Ovary (tissue), 9 donors: Measurements from ENCODE around the gene ITSN1. TPM values are rescaled to one million over a fixed set of nuclear protein-coding genes. Genes with fewer than 3 reads are reported as not detected.

Source experiments
- DNase-seq, 5 donors: peaks; one replicate each; pipeline ENCODE4 v3.0.0-alpha.2; 2019 to 2020
- H3K27ac ChIP-seq, 2 donors: fragments of 200-600 bp; one replicate each; pipeline versions ENCODE4 v1.5.1 to v1.8.0; 2019 to 2022
- H3K27me3 ChIP-seq: fragments of 200-600 bp; one replicate; pipeline ENCODE4 v1.8.0; 2022
- H3K36me3 ChIP-seq: fragments of 200-600 bp; sonication (generic); one replicate; pipeline ENCODE4 v1.5.1; 2019
- H3K4me1 ChIP-seq: one replicate; pipeline ENCODE4 v1.8.1; 2013; ENCODE audit warnings: mild to moderate bottlenecking, moderate library complexity; ENCODE audit not compliant: insufficient read depth
- H3K4me3 ChIP-seq: fragments of 200-600 bp; sonication (generic); one replicate; pipeline ENCODE4 v1.5.1; 2017
- H3K9me3 ChIP-seq, 2 donors: fragments of 200-600 bp in 1 of 2; sonication (generic) in 1 of 2; one replicate each; pipeline versions ENCODE4 v1.5.1 to v1.8.1; 2013 to 2019; ENCODE audit warnings: mild to moderate bottlenecking in 1 of 2, moderate library complexity in 1 of 2
- EP300 ChIP-seq: sonication (generic); formaldehyde crosslinking; IDR thresholded peaks from one replicate; pipeline ENCODE4 v1.6.1; 2017; ENCODE audit warnings: antibody characterized with exemption
- POLR2A ChIP-seq: fragments of 450-650 bp; IDR thresholded peaks from one replicate; pipeline ENCODE4 v1.6.1; 2017; ENCODE audit warnings: antibody characterized with exemption, mild to moderate bottlenecking, moderate library complexity
- WGBS, 3 donors: extraction: QIAGEN DNeasy Blood & Tissue Kit in 1 of 3; methylation state at CpG; one replicate each; pipeline versions ENCODE4 v1.1.5 to v1.1.7; 2013 to 2017; 5-methylcytosine and 5-hydroxymethylcytosine counted together
- intact Hi-C, 4 donors: fragments of 100-400 bp; cut with DNase I; formaldehyde crosslinking; loops; one replicate each; pipeline versions ENCODE4 v1.11.0 to v1.15.1; 2022 to 2023
- polyA plus RNA-seq, 2 donors: library from polyadenylated mRNA; stranded (reverse); fragments of 200-250 nt in 1 of 2; fragments of 350-450 nt in 1 of 2; fragmentation: Illumina TruSeq in 1 of 2; extraction: RNeasy Lipid Tissue Mini Kit (QIAGEN cat#74804) in 1 of 2; gene quantifications; one replicate each; pipeline ENCODE4 v1.2.3, GENCODE V29; 2013 to 2014
- total RNA-seq, 7 donors: library from RNA; depleted of rRNA in 2 of 7; stranded (reverse); fragments of >200 nt in 2 of 7; fragmentation: NEBNext Ultra II Directional in 3 of 7; extraction: Animal tissue kit (Norgen Biotek cat#: 25700) in 3 of 7; gene quantifications; one replicate each; pipeline versions ENCODE4 v1.1.0 to v1.2.4, GENCODE V29; 2016 to 2023
- TF ChIP-seq, protein P1 (sequence below), 3 donors: fragments of 450-650 bp in 2 of 3; fragments of 200-600 bp in 1 of 3; IDR thresholded peaks; one replicate each; pipeline versions ENCODE4 v1.5.1 to v1.8.0; 2016 to 2022; ENCODE audit warnings: antibody characterized with exemption in 3 of 3, mild to moderate bottlenecking in 1 of 3
- donor health status: DM: no; HTN: no; CAD: no; lungs with moderate emphysema.
- donor health status: DM: no; HTN: no; CAD: no.
- donor health status: Bipolar disorder and iron deficiency.
- donor health status: DM: yes; HTN: yes; CAD: no.
- donor health status: DM: no; HTN: no; CAD: no.
- donor health status: DM: yes; HTN: yes; CAD: no.

Gene ITSN1
- total and polyA plus RNA-seq, 9 donors = 22.6 to 61.3 (median 36.4) TPM

DNA sequence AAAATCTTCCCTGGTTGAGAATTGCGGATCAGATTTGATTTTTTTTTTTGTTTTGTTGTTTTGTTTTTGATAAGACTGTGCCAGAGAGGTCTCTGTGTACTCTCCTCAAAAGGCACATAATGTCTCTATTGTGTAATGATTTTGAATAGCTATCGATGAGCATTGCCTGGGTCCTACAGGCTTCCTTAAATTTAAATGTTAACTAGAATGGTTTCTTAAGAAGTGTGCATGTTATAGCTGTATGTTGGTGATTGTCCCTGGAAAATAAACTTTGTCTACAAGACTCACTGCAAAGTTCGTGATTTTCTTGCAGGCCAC lies 121.2 kb downstream of the ITSN1 start:
- Histone ChIP-seq H3K27me3 (no peaks in the 10 kb centered on the region), H3K27ac (no peak overlapping the region), H3K9me3 (no peaks in the 10 kb centered on the region), H3K4me1 (peaks cover 3% of the 10 kb centered on the region), H3K36me3 (no peaks in the 10 kb centered on the region), H3K4me3 (no peak overlapping the region)
- intact Hi-C loops = no loop called here
- 71 to 92% (median 88%) methylated on average over 3 of the region's 3 CpGs for WGBS, 3 donors
- no peak for TF ChIP-seq POLR2A
- TF ChIP-seq, protein P1, sequence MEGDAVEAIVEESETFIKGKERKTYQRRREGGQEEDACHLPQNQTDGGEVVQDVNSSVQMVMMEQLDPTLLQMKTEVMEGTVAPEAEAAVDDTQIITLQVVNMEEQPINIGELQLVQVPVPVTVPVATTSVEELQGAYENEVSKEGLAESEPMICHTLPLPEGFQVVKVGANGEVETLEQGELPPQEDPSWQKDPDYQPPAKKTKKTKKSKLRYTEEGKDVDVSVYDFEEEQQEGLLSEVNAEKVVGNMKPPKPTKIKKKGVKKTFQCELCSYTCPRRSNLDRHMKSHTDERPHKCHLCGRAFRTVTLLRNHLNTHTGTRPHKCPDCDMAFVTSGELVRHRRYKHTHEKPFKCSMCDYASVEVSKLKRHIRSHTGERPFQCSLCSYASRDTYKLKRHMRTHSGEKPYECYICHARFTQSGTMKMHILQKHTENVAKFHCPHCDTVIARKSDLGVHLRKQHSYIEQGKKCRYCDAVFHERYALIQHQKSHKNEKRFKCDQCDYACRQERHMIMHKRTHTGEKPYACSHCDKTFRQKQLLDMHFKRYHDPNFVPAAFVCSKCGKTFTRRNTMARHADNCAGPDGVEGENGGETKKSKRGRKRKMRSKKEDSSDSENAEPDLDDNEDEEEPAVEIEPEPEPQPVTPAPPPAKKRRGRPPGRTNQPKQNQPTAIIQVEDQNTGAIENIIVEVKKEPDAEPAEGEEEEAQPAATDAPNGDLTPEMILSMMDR (IDR thresholded peaks at IDR 0.05) = no peak
- TF ChIP-seq EP300 = no peak
- DNase-seq = no peak

DNA sequence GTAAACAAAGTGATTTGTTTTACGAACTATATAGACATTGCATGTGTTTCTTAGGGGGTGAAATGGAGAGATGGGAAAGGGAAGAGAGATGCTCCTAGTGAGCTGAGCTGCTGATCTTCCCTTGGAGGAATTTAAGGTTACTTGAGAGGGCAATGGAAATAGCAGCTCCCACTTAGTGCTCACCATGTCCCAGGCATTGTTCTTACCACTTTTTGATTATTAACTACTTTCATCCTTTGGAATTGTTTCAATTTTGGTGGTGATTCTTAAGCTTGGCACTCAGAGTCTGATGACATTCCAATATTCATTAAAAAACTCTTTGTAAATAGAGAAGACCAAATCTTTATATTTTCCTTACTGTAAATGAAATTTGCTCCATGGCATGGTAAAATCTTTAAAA lies 124.9 kb downstream of the ITSN1 start:
- no peaks in the 10 kb centered on the region for H3K27me3 ChIP-seq
- intact Hi-C loops = no loop called here
- no peak overlapping the region for H3K4me3 ChIP-seq
- H3K4me1 ChIP-seq = no peaks in the 10 kb centered on the region
- 79 to 82% (median 81%) methylated on average over 1 of the region's 1 CpG for WGBS, 3 donors
- TF ChIP-seq POLR2A (no peak), EP300 (no peak)
- TF ChIP-seq, protein P1 (IDR thresholded peaks at IDR 0.05) = no peak
- no peaks in the 10 kb centered on the region for H3K36me3 ChIP-seq
- H3K9me3 ChIP-seq = no peaks in the 10 kb centered on the region
- H3K27ac ChIP-seq = no peak overlapping the region
- DNase-seq = no peak

DNA sequence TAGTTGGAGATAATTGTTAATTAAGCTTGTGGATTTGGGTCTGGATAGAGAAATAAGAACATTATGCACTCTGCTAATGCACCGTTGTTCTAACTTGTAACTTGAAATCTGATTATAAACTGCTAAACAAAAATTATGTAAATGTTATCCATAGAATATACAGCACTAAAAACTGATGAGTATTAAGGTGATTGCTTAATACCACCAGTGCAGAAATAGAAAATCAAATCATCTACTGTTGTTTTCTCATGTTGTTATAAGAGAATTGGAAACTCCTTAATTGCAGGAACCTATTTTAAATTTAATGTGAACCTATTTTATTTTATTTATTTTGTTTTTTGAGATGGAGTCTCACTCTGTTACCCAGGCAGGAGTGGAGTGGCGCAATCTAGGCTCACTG lies 125.7 kb downstream of the ITSN1 start:
- intact Hi-C loops = no loop called here
- no peaks in the 10 kb centered on the region for H3K36me3 ChIP-seq
- no peak for TF ChIP-seq EP300
- TF ChIP-seq, protein P1 (IDR thresholded peaks at IDR 0.05) = no peak
- no peak for TF ChIP-seq POLR2A

DNA sequence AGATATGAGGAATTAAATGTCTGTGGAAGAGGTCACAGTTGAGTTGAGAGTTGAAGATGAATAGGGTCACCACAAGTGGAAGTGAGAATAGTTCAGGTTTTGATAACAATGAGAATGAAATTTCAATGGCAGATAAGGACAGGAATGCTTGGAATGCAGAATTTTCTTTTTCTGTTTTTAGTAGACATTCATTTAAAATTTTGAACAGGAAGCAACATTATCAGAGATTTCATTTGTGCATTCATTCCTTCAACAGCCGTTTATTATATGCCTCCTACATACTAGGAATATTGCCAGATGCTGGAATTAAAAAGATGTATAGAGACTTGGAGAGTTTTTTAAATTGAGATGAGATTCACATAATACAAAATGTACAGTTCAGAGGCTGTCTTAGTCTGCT lies 126.8 kb downstream of the ITSN1 start:
- intact Hi-C loops = no loop called here
- H3K4me1 ChIP-seq = no peaks in the 10 kb centered on the region
- H3K27ac ChIP-seq = no peak overlapping the region
- TF ChIP-seq, protein P1 (IDR thresholded peaks at IDR 0.05) = no peak
- no peak for TF ChIP-seq POLR2A
- no peak for TF ChIP-seq EP300
- H3K36me3 ChIP-seq = no peaks in the 10 kb centered on the region
- no peaks in the 10 kb centered on the region for H3K27me3 ChIP-seq
- 22 to 37% (median 27%) methylated on average over 1 of the region's 1 CpG for WGBS, 3 donors
- H3K9me3 ChIP-seq = no peaks in the 10 kb centered on the region
- H3K4me3 ChIP-seq = no peak overlapping the region
- DNase-seq = no peak

More for the DNA sequence above, 125.7 kb downstream of the ITSN1 start:
- Histone ChIP-seq H3K4me1 (no peaks in the 10 kb centered on the region), H3K9me3 (no peaks in the 10 kb centered on the region), H3K27me3 (no peaks in the 10 kb centered on the region), H3K4me3 (no peak overlapping the region), H3K27ac (no peak overlapping the region)
- DNase-seq = no peak
- WGBS, 3 donors = 77 to 79% (median 78%) methylated on average over 2 of the region's 2 CpGs

DNA sequence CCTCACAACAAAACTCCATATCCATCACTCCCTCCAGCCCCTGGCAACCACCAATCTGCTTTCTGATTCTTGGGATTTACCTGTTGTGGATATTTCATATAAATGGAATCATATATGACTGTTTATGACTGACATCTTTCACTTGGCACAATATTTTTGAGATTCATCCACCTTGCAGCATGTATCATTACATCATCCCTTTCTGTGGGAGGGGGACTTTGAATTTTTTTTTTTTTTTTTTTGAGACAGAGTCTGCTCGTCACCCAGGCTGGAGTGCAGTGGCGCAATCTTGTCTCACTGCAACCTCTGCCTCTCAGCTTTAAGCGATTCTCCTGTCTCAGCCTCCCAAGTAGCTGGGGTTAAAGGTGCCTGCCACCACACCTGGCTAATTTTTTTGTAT lies 128.2 kb downstream of the ITSN1 start:
- H3K9me3 ChIP-seq = no peaks in the 10 kb centered on the region
- intact Hi-C loops = loop anchor here in 1 of 4 donors (5.0 kb wide), 1 partner anchor 412 kb away; no protein-coding TSS in a partner anchor
- TF ChIP-seq, protein P1 (IDR thresholded peaks at IDR 0.05) = no peak
- TF ChIP-seq EP300 (no peak), POLR2A (no peak)
- no peaks in the 10 kb centered on the region for H3K36me3 ChIP-seq
- no peaks in the 10 kb centered on the region for H3K4me1 ChIP-seq
- H3K27ac ChIP-seq = no peak overlapping the region
- DNase-seq = no peak
- no peak overlapping the region for H3K4me3 ChIP-seq
- no peaks in the 10 kb centered on the region for H3K27me3 ChIP-seq
- 96 to 100% (median 99%) methylated on average over 3 of the region's 3 CpGs for WGBS, 3 donors
